Uterus (tissue), 4 donors: ENCODE data around the gene PROK2. TPM values are rescaled to one million over a fixed set of nuclear protein-coding genes. Genes with fewer than 3 reads are reported as not detected.

ENCODE experiments used
- DNase-seq, 2 donors: peaks; one replicate each; pipeline ENCODE4 v3.0.0-alpha.2; 2019 to 2020
- H3K27ac ChIP-seq, 2 donors: fragments of 200-600 bp; sonication (generic); 1 replicate in 1 of 2; 2 replicates in 1 of 2; pipeline ENCODE4 v1.5.1; 2016 to 2018
- H3K27me3 ChIP-seq, 2 donors: fragments of 200-600 bp; sonication (generic); one replicate each; pipeline ENCODE4 v1.5.1; 2018 to 2019; ENCODE audit warnings: control low read depth in 1 of 2
- H3K36me3 ChIP-seq, 2 donors: fragments of 200-600 bp; sonication (generic); one replicate each; pipeline ENCODE4 v1.5.1; 2019; ENCODE audit warnings: control low read depth in 1 of 2
- H3K4me1 ChIP-seq, 2 donors: fragments of 200-600 bp; sonication (generic); one replicate each; pipeline ENCODE4 v1.5.1; 2018 to 2019; ENCODE audit warnings: control low read depth in 1 of 2
- H3K4me3 ChIP-seq, 2 donors: fragments of 200-600 bp; sonication (generic); 1 replicate in 1 of 2; 2 replicates in 1 of 2; pipeline ENCODE4 v1.5.1; 2018 to 2019; ENCODE audit warnings: mild to moderate bottlenecking in 1 of 2
- H3K9me3 ChIP-seq, 2 donors: fragments of 200-600 bp; sonication (generic); one replicate each; pipeline ENCODE4 v1.5.1; 2019; ENCODE audit warnings: control low read depth in 1 of 2
- POLR2A ChIP-seq, 2 donors: fragments of 450-650 bp; IDR thresholded peaks; one replicate each; pipeline ENCODE4 v1.6.1; 2016; ENCODE audit warnings: antibody characterized with exemption in 2 of 2, mild to moderate bottlenecking in 1 of 2, moderate library complexity in 1 of 2
- intact Hi-C: fragments of 100-400 bp; cut with DNase I; formaldehyde crosslinking; loops from one replicate; pipeline ENCODE4 v1.15.1; 2023; ENCODE audit warnings: low total_unique reads
- total RNA-seq, 4 donors: library from RNA; depleted of rRNA in 3 of 4; stranded (reverse); fragments of >200 nt in 3 of 4; gene quantifications; one replicate each; pipeline versions ENCODE4 v1.1.0 to v1.2.4, GENCODE V29; 2014 to 2023
- TF ChIP-seq, protein P1 (sequence below), 4 experiments: fragments of 200-600 bp in 2 of 4; fragments of 450-650 bp in 2 of 4; sonication (generic) in 2 of 4; IDR thresholded peaks; one replicate each; pipeline ENCODE4 v1.5.1; 2016 to 2019; ENCODE audit warnings: antibody characterized with exemption in 4 of 4, mild to moderate bottlenecking in 2 of 4, moderate library complexity in 1 of 4
- donor health status: DM: yes; HTN: yes; CAD: no.

PROK2 gene
- total RNA-seq, 4 donors from 2014 or later: not detected

DNA sequence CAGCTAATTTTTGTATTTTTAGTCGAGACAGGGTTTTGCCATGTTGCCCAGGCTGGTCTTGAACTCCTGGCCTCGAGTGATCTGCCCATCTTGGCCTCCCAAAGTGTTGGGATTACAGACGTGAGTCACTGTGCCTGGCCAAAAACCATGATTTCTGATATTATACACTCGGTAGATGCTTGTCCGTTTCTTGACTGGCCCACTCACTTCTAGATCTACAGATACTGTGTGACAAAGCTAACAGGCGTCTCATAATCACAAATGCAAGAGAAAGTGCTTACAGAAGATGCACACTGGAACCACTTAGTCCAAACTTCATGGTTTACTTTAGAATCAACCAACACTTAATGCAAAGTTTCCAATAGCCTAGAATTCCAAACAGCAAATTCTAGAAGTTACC, 8.4 kb downstream of the PROK2 start:
- no peak overlapping the region for H3K27ac ChIP-seq
- H3K4me1 ChIP-seq: no peaks in the 10 kb centered on the region
- H3K36me3 ChIP-seq: no peaks in the 10 kb centered on the region
- intact Hi-C loops: no loop called here
- no peak for DNase-seq
- no peak overlapping the region for H3K4me3 ChIP-seq
- TF ChIP-seq, protein P1, sequence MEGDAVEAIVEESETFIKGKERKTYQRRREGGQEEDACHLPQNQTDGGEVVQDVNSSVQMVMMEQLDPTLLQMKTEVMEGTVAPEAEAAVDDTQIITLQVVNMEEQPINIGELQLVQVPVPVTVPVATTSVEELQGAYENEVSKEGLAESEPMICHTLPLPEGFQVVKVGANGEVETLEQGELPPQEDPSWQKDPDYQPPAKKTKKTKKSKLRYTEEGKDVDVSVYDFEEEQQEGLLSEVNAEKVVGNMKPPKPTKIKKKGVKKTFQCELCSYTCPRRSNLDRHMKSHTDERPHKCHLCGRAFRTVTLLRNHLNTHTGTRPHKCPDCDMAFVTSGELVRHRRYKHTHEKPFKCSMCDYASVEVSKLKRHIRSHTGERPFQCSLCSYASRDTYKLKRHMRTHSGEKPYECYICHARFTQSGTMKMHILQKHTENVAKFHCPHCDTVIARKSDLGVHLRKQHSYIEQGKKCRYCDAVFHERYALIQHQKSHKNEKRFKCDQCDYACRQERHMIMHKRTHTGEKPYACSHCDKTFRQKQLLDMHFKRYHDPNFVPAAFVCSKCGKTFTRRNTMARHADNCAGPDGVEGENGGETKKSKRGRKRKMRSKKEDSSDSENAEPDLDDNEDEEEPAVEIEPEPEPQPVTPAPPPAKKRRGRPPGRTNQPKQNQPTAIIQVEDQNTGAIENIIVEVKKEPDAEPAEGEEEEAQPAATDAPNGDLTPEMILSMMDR (IDR thresholded peaks at IDR 0.05): no peak
- no peak for TF ChIP-seq POLR2A (IDR thresholded peaks at IDR 0.05)
- H3K27me3 ChIP-seq: peaks cover 6 to 40% of the 10 kb centered on the region in 2 donors
- no peaks in the 10 kb centered on the region for H3K9me3 ChIP-seq

DNA sequence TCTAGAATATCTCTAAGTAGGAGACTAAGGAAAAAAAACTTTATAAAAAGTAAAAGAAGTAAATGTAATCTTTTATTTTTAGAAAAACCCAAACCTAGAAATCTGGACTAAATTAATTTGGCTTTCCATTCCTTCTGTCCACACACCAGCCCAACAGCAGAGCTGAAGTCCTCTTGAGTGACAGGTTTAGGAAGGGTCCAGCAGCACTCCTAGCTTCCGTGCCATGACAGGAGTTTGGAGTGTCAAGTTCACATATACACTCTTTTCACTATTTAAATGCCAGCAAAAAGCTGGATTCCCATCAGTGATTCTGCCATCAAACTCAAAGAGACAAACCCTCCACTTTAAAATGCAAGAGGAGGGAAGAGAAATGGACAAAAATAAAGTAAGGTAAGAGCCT, 13.1 kb downstream of the PROK2 start:
- TF ChIP-seq POLR2A (IDR thresholded peaks at IDR 0.05): no peak
- TF ChIP-seq, protein P1 (IDR thresholded peaks at IDR 0.05): no peak
- intact Hi-C loops: no loop called here
- no peaks in the 10 kb centered on the region for H3K9me3 ChIP-seq
- no peaks in the 10 kb centered on the region for H3K4me1 ChIP-seq
- no peak overlapping the region for H3K4me3 ChIP-seq
- no peak for DNase-seq
- no peaks in the 10 kb centered on the region for H3K36me3 ChIP-seq
- no peak overlapping the region for H3K27ac ChIP-seq
- no peaks in the 10 kb centered on the region for H3K27me3 ChIP-seq

DNA sequence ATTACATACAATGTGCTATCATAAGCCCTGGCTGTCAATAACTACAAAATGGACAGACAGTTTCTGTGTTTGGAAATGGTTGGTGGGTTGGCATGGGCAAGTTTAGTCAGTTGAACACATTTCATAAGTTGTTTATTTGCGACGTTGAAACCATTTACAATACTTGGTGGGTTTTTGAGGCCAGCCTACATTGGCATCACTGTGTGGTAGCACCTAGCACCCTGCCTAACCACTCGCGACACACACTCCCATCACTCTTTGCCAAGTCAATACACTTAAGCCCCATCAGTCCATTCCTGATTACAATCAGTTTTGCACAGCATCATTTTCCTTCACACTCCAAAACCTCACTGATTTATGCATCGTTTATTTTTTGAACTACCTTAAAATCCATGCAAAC, 13.8 kb downstream of the PROK2 start:
- Histone ChIP-seq H3K4me3 (no peak overlapping the region), H3K27ac (no peak overlapping the region), H3K36me3 (no peaks in the 10 kb centered on the region), H3K4me1 (no peaks in the 10 kb centered on the region), H3K9me3 (no peaks in the 10 kb centered on the region), H3K27me3 (no peaks in the 10 kb centered on the region)
- DNase-seq: no peak
- TF ChIP-seq, protein P1 (IDR thresholded peaks at IDR 0.05): no peak
- no peak for TF ChIP-seq POLR2A (IDR thresholded peaks at IDR 0.05)
- intact Hi-C loops: no loop called here

DNA sequence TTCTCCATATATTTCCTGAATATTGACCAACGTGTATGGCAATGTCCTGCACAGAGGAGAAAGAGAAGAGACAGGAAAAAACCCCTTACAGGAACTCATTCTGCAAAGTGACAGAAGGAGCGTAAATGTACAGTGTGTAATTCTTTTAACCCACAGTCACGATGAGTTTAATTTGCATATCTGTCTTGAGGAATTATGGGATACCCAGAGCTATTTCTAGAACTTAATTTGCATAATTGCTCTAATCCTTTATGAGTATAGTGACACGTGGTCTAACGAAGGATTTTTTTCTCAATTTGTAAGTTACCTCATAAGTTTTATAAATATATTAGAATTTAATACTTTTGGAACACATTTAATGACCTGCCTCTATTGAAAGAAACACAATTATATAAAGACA, 21.5 kb downstream of the PROK2 start:
- Histone ChIP-seq H3K36me3 (no peaks in the 10 kb centered on the region), H3K4me3 (no peak overlapping the region), H3K9me3 (no peaks in the 10 kb centered on the region), H3K4me1 (no peaks in the 10 kb centered on the region), H3K27me3 (no peaks in the 10 kb centered on the region), H3K27ac (no peak overlapping the region)
- intact Hi-C loops: no loop called here
- TF ChIP-seq, protein P1 (IDR thresholded peaks at IDR 0.05): no peak
- no peak for TF ChIP-seq POLR2A (IDR thresholded peaks at IDR 0.05)
- DNase-seq: no peak

DNA sequence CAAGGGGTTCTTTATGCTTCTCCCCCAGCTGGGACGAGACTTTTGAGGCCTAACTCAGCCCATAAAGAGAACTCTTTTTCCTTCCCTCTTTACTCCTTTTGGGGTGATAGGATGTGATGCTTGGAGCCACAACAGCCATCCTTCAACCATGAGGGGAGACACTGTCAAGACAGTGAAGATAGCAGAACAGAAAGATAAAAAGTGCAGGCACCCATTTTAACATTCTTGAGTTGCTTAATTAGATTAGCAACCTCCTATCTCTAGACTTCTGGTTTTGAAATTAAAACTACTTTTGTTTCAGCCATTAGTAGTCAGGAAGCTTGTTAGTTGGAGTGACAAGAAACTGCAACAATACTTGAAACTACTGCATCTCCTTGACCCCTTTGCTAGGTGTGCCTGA, 24.8 kb downstream of the PROK2 start:
- no peaks in the 10 kb centered on the region for H3K9me3 ChIP-seq
- TF ChIP-seq, protein P1 (IDR thresholded peaks at IDR 0.05): no peak
- TF ChIP-seq POLR2A (IDR thresholded peaks at IDR 0.05): no peak
- no peaks in the 10 kb centered on the region for H3K36me3 ChIP-seq
- no peaks in the 10 kb centered on the region for H3K27me3 ChIP-seq
- H3K27ac ChIP-seq: no peak overlapping the region
- intact Hi-C loops: no loop called here
- no peak for DNase-seq
- H3K4me3 ChIP-seq: no peak overlapping the region
- H3K4me1 ChIP-seq: no peaks in the 10 kb centered on the region
